Mesothelial cell of epicardium (in vitro differentiated cells): ENCODE measurements around the gene PVALEF. TPM values are rescaled to one million over a fixed set of nuclear protein-coding genes. Genes with fewer than 3 reads are reported as not detected.

ENCODE experiments used
- DNase-seq, 2 experiments: peaks; one replicate each; pipeline ENCODE4 v3.0.0; 2021; ENCODE audit warnings: low spot score in 2 of 2; ENCODE audit not compliant: unreplicated experiment in 2 of 2
- H3K27ac Mint-ChIP-seq: 2 replicates; pipeline ENCODE4 v1.8.0; 2021; ENCODE audit warnings: mixed read lengths
- H3K27me3 Mint-ChIP-seq: 2 replicates; pipeline ENCODE4 v1.8.0; 2021; ENCODE audit warnings: low read depth, mixed read lengths
- H3K36me3 Mint-ChIP-seq: 2 replicates; pipeline ENCODE4 v1.8.0; 2021; ENCODE audit warnings: mixed read lengths
- H3K4me1 Mint-ChIP-seq: 2 replicates; pipeline ENCODE4 v1.8.0; 2021; ENCODE audit warnings: mixed read lengths
- H3K4me3 Mint-ChIP-seq: 2 replicates; pipeline ENCODE4 v1.8.0; 2021; ENCODE audit warnings: mild to moderate bottlenecking, moderate library complexity, mixed read lengths
- H3K9me3 Mint-ChIP-seq: 2 replicates; pipeline ENCODE4 v1.8.0; 2021; ENCODE audit warnings: mixed read lengths
- total RNA-seq: library from RNA; stranded (reverse); gene quantifications from 3 replicates; pipeline ENCODE4 v1.2.1, GENCODE V29; 2021
- TF ChIP-seq, protein P1 (sequence below): fragments of 200-600 bp; sonication (generic); IDR thresholded peaks from one replicate; pipeline ENCODE4 v1.5.0; 2021; ENCODE audit warnings: antibody characterized with exemption; ENCODE audit not compliant: unreplicated experiment

The PVALEF gene
- total RNA-seq, 1 donor from 2014 or later, result 0.22 TPM

DNA sequence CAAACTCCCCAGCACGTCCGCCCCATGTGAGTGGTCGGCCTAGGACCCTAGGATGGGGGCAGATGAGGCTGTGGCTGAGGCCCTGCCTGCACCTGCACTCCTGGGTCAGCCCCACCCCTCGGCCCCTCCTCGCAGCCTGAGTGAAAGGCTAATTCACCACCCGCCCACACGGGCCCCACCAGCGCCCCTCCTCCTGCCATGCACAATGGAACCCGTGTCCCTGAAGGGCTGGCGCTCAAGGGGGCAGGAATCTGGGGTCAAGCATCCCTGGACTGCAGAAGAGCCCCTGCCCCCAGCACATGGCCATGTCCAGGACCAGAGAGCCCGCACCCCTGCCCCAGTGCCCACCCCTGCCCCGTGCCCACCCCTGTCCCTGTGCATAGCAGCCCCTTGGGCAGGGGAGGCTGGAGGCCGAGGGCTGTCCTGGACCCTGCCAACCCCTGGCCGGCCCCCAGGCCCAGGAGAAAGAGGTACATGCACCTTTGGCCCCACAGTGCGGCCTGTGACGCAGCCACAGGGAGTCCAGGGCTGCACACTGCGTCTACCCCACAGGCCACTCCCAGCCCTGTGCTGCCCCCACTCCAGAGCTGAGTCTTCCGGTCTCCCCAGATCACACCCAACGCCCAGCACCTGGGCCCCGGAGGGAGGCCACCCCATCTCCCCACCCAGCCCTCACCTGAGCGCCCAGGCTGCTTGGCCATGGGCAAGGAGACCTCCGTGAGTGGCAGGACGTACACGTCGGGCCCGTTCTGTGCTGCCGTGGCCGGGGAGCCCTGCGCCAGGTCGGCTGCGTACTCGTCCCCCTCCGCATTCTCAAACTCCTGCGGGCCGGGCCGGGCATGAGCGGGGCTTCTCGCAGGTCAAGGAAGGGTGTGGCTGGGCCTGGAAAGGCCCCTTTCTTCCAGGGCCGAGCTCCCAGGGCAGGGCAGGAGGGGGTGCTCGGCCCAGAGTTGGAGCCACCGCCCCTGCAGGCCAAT, 34.6 kb upstream of the PVALEF start:
- Mint-ChIP-seq H3K9me3 (no peaks in the 10 kb centered on the region), H3K36me3 (no peaks in the 10 kb centered on the region), H3K4me3 (no peak overlapping the region), H3K4me1 (no peaks in the 10 kb centered on the region), H3K27me3 (no peaks in the 10 kb centered on the region), H3K27ac (no peak overlapping the region)
- TF ChIP-seq, protein P1, sequence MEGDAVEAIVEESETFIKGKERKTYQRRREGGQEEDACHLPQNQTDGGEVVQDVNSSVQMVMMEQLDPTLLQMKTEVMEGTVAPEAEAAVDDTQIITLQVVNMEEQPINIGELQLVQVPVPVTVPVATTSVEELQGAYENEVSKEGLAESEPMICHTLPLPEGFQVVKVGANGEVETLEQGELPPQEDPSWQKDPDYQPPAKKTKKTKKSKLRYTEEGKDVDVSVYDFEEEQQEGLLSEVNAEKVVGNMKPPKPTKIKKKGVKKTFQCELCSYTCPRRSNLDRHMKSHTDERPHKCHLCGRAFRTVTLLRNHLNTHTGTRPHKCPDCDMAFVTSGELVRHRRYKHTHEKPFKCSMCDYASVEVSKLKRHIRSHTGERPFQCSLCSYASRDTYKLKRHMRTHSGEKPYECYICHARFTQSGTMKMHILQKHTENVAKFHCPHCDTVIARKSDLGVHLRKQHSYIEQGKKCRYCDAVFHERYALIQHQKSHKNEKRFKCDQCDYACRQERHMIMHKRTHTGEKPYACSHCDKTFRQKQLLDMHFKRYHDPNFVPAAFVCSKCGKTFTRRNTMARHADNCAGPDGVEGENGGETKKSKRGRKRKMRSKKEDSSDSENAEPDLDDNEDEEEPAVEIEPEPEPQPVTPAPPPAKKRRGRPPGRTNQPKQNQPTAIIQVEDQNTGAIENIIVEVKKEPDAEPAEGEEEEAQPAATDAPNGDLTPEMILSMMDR, result no peak
- DNase-seq, result no peak

DNA sequence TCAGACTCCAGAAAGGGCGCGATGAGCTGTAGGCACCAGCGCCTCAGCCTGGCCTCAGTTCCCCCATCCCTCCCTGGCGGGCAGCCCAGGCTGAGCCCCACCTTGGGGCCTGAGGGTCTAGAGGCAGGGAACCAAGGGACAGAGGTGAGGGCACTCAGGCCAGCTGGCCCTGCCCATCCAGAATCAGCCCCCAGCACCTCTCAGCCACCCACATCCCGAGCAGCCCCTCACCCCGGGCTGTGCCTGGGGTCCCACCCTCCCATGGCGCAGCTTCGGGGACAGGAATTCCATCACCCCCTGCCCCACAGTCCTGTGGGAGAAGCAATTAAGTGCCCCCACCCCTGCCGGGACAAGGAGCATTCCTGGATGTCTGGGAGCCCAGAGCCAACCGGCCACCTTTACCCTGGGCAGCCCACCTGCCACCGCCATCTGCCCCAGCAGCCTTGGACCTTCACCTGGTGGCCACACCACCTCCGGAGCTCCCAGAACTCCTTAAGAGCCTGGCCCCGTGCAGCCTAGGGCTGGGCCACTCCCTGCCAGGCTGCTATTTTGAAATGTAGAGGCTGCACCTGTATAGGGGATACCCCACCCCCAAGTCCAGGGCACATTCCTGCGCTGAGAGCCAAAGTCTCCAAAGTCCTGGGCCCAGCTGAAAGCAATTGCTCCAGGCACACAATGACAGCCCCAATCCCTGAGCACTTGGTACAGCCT, 33.7 kb upstream of the PVALEF start:
- Mint-ChIP-seq H3K9me3 (no peaks in the 10 kb centered on the region), H3K4me3 (no peak overlapping the region), H3K27me3 (no peaks in the 10 kb centered on the region), H3K27ac (no peak overlapping the region), H3K36me3 (no peaks in the 10 kb centered on the region), H3K4me1 (no peaks in the 10 kb centered on the region)
- no peak for DNase-seq
- TF ChIP-seq, protein P1, result no peak

DNA sequence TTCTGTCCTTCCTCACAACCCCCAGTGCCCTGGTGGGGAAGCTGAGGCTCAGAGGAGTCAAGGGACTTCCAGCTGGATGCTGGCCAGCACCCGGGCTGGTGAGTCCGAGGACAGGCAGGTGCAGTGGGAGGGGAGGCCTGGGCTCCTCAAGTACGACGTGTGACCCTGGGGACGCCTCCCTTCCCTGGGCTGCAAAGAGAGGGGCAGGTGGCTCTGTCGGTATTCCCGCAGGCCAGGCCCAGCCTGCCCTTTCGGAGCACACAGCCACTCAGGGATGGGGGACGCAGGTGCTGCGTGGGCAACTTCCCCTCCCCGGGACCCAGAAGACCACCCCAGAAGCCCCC, 33.1 kb upstream of the PVALEF start:
- no peak for DNase-seq
- H3K4me1 Mint-ChIP-seq, result no peaks in the 10 kb centered on the region
- H3K9me3 Mint-ChIP-seq, result no peaks in the 10 kb centered on the region
- TF ChIP-seq, protein P1, result no peak
- no peaks in the 10 kb centered on the region for H3K27me3 Mint-ChIP-seq
- H3K4me3 Mint-ChIP-seq, result no peak overlapping the region
- no peaks in the 10 kb centered on the region for H3K36me3 Mint-ChIP-seq
- H3K27ac Mint-ChIP-seq, result no peak overlapping the region

DNA sequence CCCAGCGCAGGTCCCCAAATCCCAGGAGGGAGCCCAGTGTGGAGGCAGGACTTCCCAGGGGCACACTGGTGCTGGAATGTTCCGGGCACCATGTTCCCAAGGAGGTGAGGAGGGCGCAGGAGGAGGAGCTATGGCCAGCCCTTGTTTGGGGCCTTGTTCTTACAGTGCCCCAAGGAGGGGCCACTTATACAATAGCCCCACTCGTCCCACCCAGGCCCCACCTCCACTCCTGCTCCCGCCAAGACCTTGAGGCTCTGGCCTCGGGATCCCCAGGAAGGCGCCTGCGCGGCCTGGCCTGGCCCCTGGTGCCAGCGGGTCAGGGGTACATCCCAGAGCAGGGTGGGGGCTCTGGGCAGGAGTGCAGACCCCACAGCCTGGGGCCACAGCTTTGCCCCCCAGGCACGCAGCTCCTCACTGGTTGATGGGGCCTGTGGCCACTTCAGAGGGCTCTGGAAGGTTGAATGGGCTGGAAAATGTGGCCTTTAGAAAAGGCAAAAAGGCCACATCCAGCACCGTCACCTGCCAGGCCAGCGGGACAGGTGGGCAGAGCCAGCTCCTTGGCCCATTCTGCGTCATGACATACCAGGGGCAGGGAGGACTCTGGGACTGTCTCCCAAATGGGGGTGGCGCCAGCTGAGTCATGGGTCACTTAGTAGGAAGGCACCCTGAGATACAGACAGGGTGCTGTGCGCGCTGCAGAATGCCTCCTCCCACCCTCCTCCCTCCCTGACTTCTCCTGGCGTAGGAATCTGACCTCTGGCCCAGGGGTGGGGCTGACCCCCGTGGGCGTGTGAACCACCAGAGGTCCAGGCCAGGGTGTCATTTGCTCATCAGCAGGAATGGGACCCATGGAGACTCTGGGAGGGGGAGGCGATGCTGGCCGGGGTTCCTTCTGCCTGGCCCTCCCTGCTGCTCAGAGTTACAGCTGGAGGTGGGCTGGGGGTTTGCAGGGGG, 32.3 kb upstream of the PVALEF start:
- Mint-ChIP-seq H3K4me3 (no peak overlapping the region), H3K9me3 (no peaks in the 10 kb centered on the region), H3K4me1 (no peaks in the 10 kb centered on the region), H3K36me3 (no peaks in the 10 kb centered on the region), H3K27me3 (no peaks in the 10 kb centered on the region), H3K27ac (no peak overlapping the region)
- no peak for DNase-seq
- TF ChIP-seq, protein P1, result no peak

DNA sequence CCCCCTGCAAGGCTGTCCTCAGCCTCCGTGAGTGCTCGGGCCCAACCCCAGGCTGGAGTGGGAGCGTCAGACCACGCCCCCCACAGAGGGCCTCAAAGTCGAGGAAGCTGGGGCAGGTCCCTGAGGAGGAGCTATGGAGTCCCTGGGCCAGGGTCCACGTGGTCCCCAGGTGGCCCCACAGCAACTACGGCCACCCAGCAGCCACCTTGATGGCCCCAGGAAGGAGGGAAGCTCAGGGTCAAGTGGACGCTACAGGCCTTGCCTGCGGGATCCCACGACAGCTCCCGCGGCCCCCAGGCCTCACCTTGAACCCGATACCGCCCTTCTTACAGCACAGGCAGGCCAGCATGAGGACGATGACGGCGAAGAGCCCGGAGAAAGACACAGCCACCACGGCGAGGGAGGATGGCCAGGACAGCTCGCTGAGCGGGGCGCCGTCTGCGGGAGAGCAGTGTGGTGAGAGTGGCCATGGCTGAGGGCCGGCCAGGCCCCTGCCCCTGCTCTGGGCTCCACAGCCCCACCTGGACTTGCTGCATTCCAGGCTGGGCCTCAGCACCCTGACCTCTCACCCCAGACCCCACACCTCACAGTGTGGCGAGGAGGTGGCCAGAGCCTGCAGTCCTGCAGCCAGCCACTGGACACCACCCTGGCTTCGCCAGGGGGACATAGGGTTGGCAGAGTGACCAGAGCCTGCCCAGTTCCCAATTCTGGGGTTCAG, 31.1 kb upstream of the PVALEF start:
- no peaks in the 10 kb centered on the region for H3K9me3 Mint-ChIP-seq
- no peaks in the 10 kb centered on the region for H3K36me3 Mint-ChIP-seq
- H3K27me3 Mint-ChIP-seq, result no peaks in the 10 kb centered on the region
- H3K4me3 Mint-ChIP-seq, result no peak overlapping the region
- no peaks in the 10 kb centered on the region for H3K4me1 Mint-ChIP-seq
- TF ChIP-seq, protein P1, result no peak
- no peak for DNase-seq
- no peak overlapping the region for H3K27ac Mint-ChIP-seq
